Measurements from ENCODE around the gene AMT. TPM values are rescaled to one million over a fixed set of nuclear protein-coding genes. Genes with fewer than 3 reads are reported as not detected.

Gene AMT
- polyA plus RNA-seq, 1 donor (not counting 4 experiments of a cell fraction or from before 2014, with no cell fraction given), result 7.1 TPM

GRCh38 chr3:49371946-49372345 is 50.3 kb downstream of the AMT start:
- Histone ChIP-seq H3K9ac (ENCODE audit: control insufficient read depth, extremely low read depth, insufficient read depth, low read length) (no peak overlapping the region), H3K79me2 (ENCODE audit: control insufficient read depth, insufficient read depth, low read length) (peaks cover 84% of the 10 kb centered on the region), H2AFZ (ENCODE audit: control insufficient read depth, low read length) (no peak overlapping the region), H3K27me3 (ENCODE audit: control insufficient read depth, extremely low read depth, insufficient read depth, low read length) (no peaks in the 10 kb centered on the region), H3K4me3 (ENCODE audit: control insufficient read depth in 2 of 3, extremely low read depth in 1 of 3, insufficient read depth in 2 of 3, low read depth in 1 of 3, low read length in 3 of 3) (no peak overlapping the region), H3K4me2 (ENCODE audit: control insufficient read depth, extremely low read depth, insufficient read depth, low read depth, low read length) (no peak overlapping the region), H3K27ac (ENCODE audit: control insufficient read depth, insufficient read depth, low read length) (no peak overlapping the region), H3K4me1 (ENCODE audit: control insufficient read depth, extremely low read depth, insufficient read depth, low read length) (no peaks in the 10 kb centered on the region), H4K20me1 (ENCODE audit: control insufficient read depth, extremely low read depth, insufficient read depth, low read length) (peaks cover 12% of the 10 kb centered on the region), H3K36me3 (ENCODE audit: control insufficient read depth in 2 of 2, extremely low read depth in 1 of 2, insufficient read depth in 2 of 2, low read length in 2 of 2) (peaks cover 25 to 32% of the 10 kb centered on the region in 2 experiments), H3K9me1 (ENCODE audit: control insufficient read depth, extremely low read depth, insufficient read depth, low read length) (peaks cover 3% of the 10 kb centered on the region), H3K9me3 (ENCODE audit: control insufficient read depth, low read depth, low read length) (no peaks in the 10 kb centered on the region)
- TF ChIP-seq CTCF (optimal IDR thresholded peaks at IDR 0.05 in 1 of 3, IDR thresholded peaks at IDR 0.05 in 1 of 3, conservative IDR thresholded peaks at IDR 0.05 in 1 of 3; ENCODE audit: extremely low read depth in 1 of 3, insufficient read depth in 2 of 3, low read length in 3 of 3), result no peak
- no peak for TF ChIP-seq EZH2 (IDR thresholded peaks at IDR 0.05; ENCODE audit: low read length)
- DNase-seq (ENCODE audit: low read depth, low spot score) (no peak), FAIRE-seq (no peak)
- dilution Hi-C loops (cut with MboI; ENCODE audit: extremely low pct_ligation_motif_present, low sequenced_read_pairs), result no loop called here

- Histone ChIP-seq H3K9me1 (ENCODE audit: control insufficient read depth, extremely low read depth, insufficient read depth, low read length) (peaks cover 3% of the 10 kb centered on the region), H3K79me2 (ENCODE audit: control insufficient read depth, insufficient read depth, low read length) (peaks cover 82% of the 10 kb centered on the region), H3K4me2 (ENCODE audit: control insufficient read depth, extremely low read depth, insufficient read depth, low read depth, low read length) (no peak overlapping the region), H3K4me1 (ENCODE audit: control insufficient read depth, extremely low read depth, insufficient read depth, low read length) (no peaks in the 10 kb centered on the region), H3K4me3 (ENCODE audit: control insufficient read depth in 2 of 3, extremely low read depth in 1 of 3, insufficient read depth in 2 of 3, low read depth in 1 of 3, low read length in 3 of 3) (no peak overlapping the region), H3K9me3 (ENCODE audit: control insufficient read depth, low read depth, low read length) (no peaks in the 10 kb centered on the region), H3K27ac (ENCODE audit: control insufficient read depth, insufficient read depth, low read length) (no peak overlapping the region), H3K27me3 (ENCODE audit: control insufficient read depth, extremely low read depth, insufficient read depth, low read length) (no peaks in the 10 kb centered on the region), H3K9ac (ENCODE audit: control insufficient read depth, extremely low read depth, insufficient read depth, low read length) (no peak overlapping the region), H2AFZ (ENCODE audit: control insufficient read depth, low read length) (no peak overlapping the region), H4K20me1 (ENCODE audit: control insufficient read depth, extremely low read depth, insufficient read depth, low read length) (peaks cover 12% of the 10 kb centered on the region), H3K36me3 (ENCODE audit: control insufficient read depth in 2 of 2, extremely low read depth in 1 of 2, insufficient read depth in 2 of 2, low read length in 2 of 2) (peaks cover 36 to 43% of the 10 kb centered on the region in 2 experiments)
- TF ChIP-seq CTCF (optimal IDR thresholded peaks at IDR 0.05 in 1 of 3, IDR thresholded peaks at IDR 0.05 in 1 of 3, conservative IDR thresholded peaks at IDR 0.05 in 1 of 3; ENCODE audit: extremely low read depth in 1 of 3, insufficient read depth in 2 of 3, low read length in 3 of 3) (no peak), EZH2 (IDR thresholded peaks at IDR 0.05; ENCODE audit: low read length) (no peak)
- FAIRE-seq, result no peak
- DNase-seq (ENCODE audit: low read depth, low spot score), result no peak
- dilution Hi-C loops (cut with MboI; ENCODE audit: extremely low pct_ligation_motif_present, low sequenced_read_pairs), result no loop called here
Measured at GRCh38 chr3:49370585-49371290, 51.5 kb downstream of the AMT start.

Small RNA genes within 50 kb of the gene (small RNA-seq; reads per million reads assigned to genes)
- gene RNA5SP130 (ENCODE audit: insufficient read length in 3 of 3, low read depth in 3 of 3, low replicate concordance in 1 of 3), result 0 reads per million in 3 experiments

Other genes with a start within 250 kb of the AMT start
- gene C3orf62, start 145.2 kb downstream of the AMT start, polyA plus RNA-seq, result 2.6 to 5.4 TPM (median 5.2 TPM) in 3 replicates
- gene USP4, start 82.4 kb downstream of the AMT start, polyA plus RNA-seq, result 39.5 to 47.8 TPM (median 45.6 TPM) in 3 replicates
- 395 to 588 TPM (median 427 TPM) in 3 replicates for gene GPX1, start 64.1 kb downstream of the AMT start, polyA plus RNA-seq
- 216 to 588 TPM (median 332 TPM) in 3 replicates for gene RHOA, start 10.5 kb downstream of the AMT start, polyA plus RNA-seq
- gene TCTA, start 10.1 kb downstream of the AMT start, polyA plus RNA-seq, result 16.5 to 21.2 TPM (median 20.4 TPM) in 3 replicates
- gene NICN1, start 6.9 kb upstream of the AMT start, polyA plus RNA-seq, result 9.6 to 17.8 TPM (median 13.1 TPM) in 3 replicates
- 22.0 to 34.4 TPM (median 32.9 TPM) in 3 replicates for gene DAG1, start 47.8 kb upstream of the AMT start, polyA plus RNA-seq
- under 0.01 to 0.01 TPM (median under 0.01 TPM) in 3 replicates for gene BSN, start 132.0 kb upstream of the AMT start, polyA plus RNA-seq

Measured in keratinocyte (primary cell).